ENCODE results near the gene FAM13A. TPM values are rescaled to one million over a fixed set of nuclear protein-coding genes. Genes with fewer than 3 reads are reported as not detected.

Gene FAM13A
- total RNA-seq, 1 donor from 2014 or later: 33.4 TPM

GRCh38 chr4:88761342-88761741 is 295.6 kb downstream of the FAM13A start:
- no peaks in the 10 kb centered on the region for H3K27me3 ChIP-seq
- no peak overlapping the region for H3K27ac ChIP-seq
- peaks cover 18% of the 10 kb centered on the region for H3K36me3 ChIP-seq
- no peak for TF ChIP-seq CTCF (IDR thresholded peaks at IDR 0.05)
- no peaks in the 10 kb centered on the region for H3K9me3 ChIP-seq
- H3K4me1 ChIP-seq: no peaks in the 10 kb centered on the region
- DNase-seq: no peak
- ATAC-seq: no peak
- intact Hi-C loops (cut with DNase I): no loop called here
- H3K4me3 ChIP-seq: no peak overlapping the region

- DNase-seq: no peak
- peaks cover 15% of the 10 kb centered on the region for H3K36me3 ChIP-seq
- H3K27me3 ChIP-seq: no peaks in the 10 kb centered on the region
- no peak overlapping the region for H3K27ac ChIP-seq
- TF ChIP-seq CTCF (IDR thresholded peaks at IDR 0.05): no peak
- no peak overlapping the region for H3K4me3 ChIP-seq
- intact Hi-C loops (cut with DNase I): no loop called here
- no peaks in the 10 kb centered on the region for H3K4me1 ChIP-seq
- no peak for ATAC-seq
- no peaks in the 10 kb centered on the region for H3K9me3 ChIP-seq
Measured at GRCh38 chr4:88759895-88760290, 297.1 kb downstream of the FAM13A start.

GRCh38 chr4:88759039-88759894 is 297.7 kb downstream of the FAM13A start:
- Histone ChIP-seq H3K27ac (no peak overlapping the region), H3K27me3 (no peaks in the 10 kb centered on the region), H3K36me3 (peaks cover 15% of the 10 kb centered on the region), H3K9me3 (no peaks in the 10 kb centered on the region), H3K4me3 (peak overlapping the region; percentile 22), H3K4me1 (no peaks in the 10 kb centered on the region)
- ATAC-seq (no peak), DNase-seq (no peak)
- intact Hi-C loops (cut with DNase I): no loop called here
- no peak for TF ChIP-seq CTCF (IDR thresholded peaks at IDR 0.05)

- Histone ChIP-seq H3K36me3 (peaks cover 15% of the 10 kb centered on the region), H3K4me3 (peak overlapping the region; percentile 22), H3K27ac (no peak overlapping the region), H3K9me3 (no peaks in the 10 kb centered on the region), H3K27me3 (no peaks in the 10 kb centered on the region), H3K4me1 (no peaks in the 10 kb centered on the region)
- intact Hi-C loops (cut with DNase I): no loop called here
- no peak for TF ChIP-seq CTCF (IDR thresholded peaks at IDR 0.05)
- no peak for ATAC-seq
- DNase-seq: no peak
Measured at GRCh38 chr4:88758264-88758663, 298.7 kb downstream of the FAM13A start.

- no peaks in the 10 kb centered on the region for H3K27me3 ChIP-seq
- H3K4me1 ChIP-seq: no peaks in the 10 kb centered on the region
- no peak for TF ChIP-seq CTCF (IDR thresholded peaks at IDR 0.05)
Measured at GRCh38 chr4:88757776-88758175, 299.2 kb downstream of the FAM13A start.

More at GRCh38 chr4:88757776-88758175, 299.2 kb downstream of the FAM13A start:
- Histone ChIP-seq H3K36me3 (peaks cover 15% of the 10 kb centered on the region), H3K4me3 (peak overlapping the region; percentile 22), H3K27ac (no peak overlapping the region), H3K9me3 (no peaks in the 10 kb centered on the region)
- intact Hi-C loops (cut with DNase I): no loop called here
- DNase-seq (no peak), ATAC-seq (no peak)

Measured in upper lobe of right lung (tissue), 1 donor.